ENCODE data around the gene FGFRL1.

- TF ChIP-seq CTCF (IDR thresholded peaks at IDR 0.05) = no peak
- TF ChIP-seq POLR2A (IDR thresholded peaks at IDR 0.05) = no peak
These were observed 49.2 kb downstream of the FGFRL1 start for GRCh38 chr4:1060621-1061020.

Measured in right lobe of liver (tissue), 4 donors.